OCI-LY7 (cell line): ENCODE results near the gene YPEL3. TPM values are rescaled to one million over a fixed set of nuclear protein-coding genes. Genes with fewer than 3 reads are reported as not detected.

ENCODE experiments used
- BruUV-seq: library from RNA; stranded (reverse); fragments of 400-500 nt; replicated peaks from 2 replicates; lab custom pipeline; 2021; lab: Mats Ljungman, UMichigan
- CTCF ChIA-PET: fragments of 300-600 bp; sonication (Branson Sonifier 250); formaldehyde crosslinking; loops from one replicate; lab custom pipeline; 2022; ENCODE audit warnings: antibody characterized with exemption; ENCODE audit not compliant: unreplicated experiment; lab: Charles Lee
- POLR2A ChIA-PET: fragments of 300-600 bp; sonication (Branson Sonifier 250); formaldehyde crosslinking; loops from one replicate; lab custom pipeline; 2022; ENCODE audit warnings: antibody characterized with exemption; lab: Charles Lee
- DNase-seq: peaks from one replicate; pipeline ENCODE4 v3.0.0-alpha.2; 2015; ENCODE audit warnings: low spot score
- H2AFZ ChIP-seq: fragments of 200-600 bp; sonication (generic), shearing (Covaris generic); 2 replicates; pipeline ENCODE4 v1.6.1; 2014; ENCODE audit warnings: mild to moderate bottlenecking, antibody characterized with exemption, low read length, moderate library complexity
- H3K27ac ChIP-seq: fragments of 200-600 bp; sonication (generic); 2 replicates; pipeline ENCODE4 v1.5.1; 2014; ENCODE audit warnings: mixed run types, low read depth, mild to moderate bottlenecking, moderate library complexity, low read length, inconsistent platforms; ENCODE audit not compliant: poor library complexity, severe bottlenecking
- H3K36me3 ChIP-seq: fragments of 200-600 bp; sonication (generic); 2 replicates; pipeline ENCODE4 v1.6.1; 2014; ENCODE audit warnings: mild to moderate bottlenecking, antibody characterized with exemption, low read length, moderate library complexity, mixed read lengths; ENCODE audit not compliant: insufficient read depth
- H3K4me1 ChIP-seq: fragments of 200-600 bp; sonication (generic); 2 replicates; pipeline ENCODE4 v1.5.1; 2014; ENCODE audit warnings: mild to moderate bottlenecking, low read length; ENCODE audit not compliant: insufficient read depth, poor library complexity, severe bottlenecking
- H3K4me2 ChIP-seq: fragments of 200-600 bp; sonication (generic); 2 replicates; pipeline ENCODE4 v1.6.1; 2014; ENCODE audit warnings: mild to moderate bottlenecking, low read length
- H3K4me3 ChIP-seq: fragments of 200-600 bp; sonication (generic); 2 replicates; pipeline ENCODE4 v1.5.1; 2014; ENCODE audit warnings: mild to moderate bottlenecking, low read depth, low read length; ENCODE audit not compliant: poor library complexity, severe bottlenecking
- H3K79me2 ChIP-seq: fragments of 200-600 bp; sonication (generic); 2 replicates; pipeline ENCODE4 v1.6.1; 2016; ENCODE audit warnings: low read depth, mild to moderate bottlenecking, low read length, moderate library complexity, mixed read lengths; ENCODE audit not compliant: insufficient read depth
- H3K9me2 ChIP-seq: fragments of 200-600 bp; sonication (generic); 2 replicates; pipeline ENCODE4 v1.6.1; 2016; ENCODE audit warnings: mild to moderate bottlenecking, low read length, mixed read lengths; ENCODE audit not compliant: insufficient read depth
- H3K9me3 ChIP-seq: fragments of 200-600 bp; sonication (generic); 2 replicates; pipeline ENCODE4 v1.6.1; 2014; ENCODE audit warnings: mild to moderate bottlenecking, mixed run types, low read length, mixed read lengths
- H4K20me1 ChIP-seq: fragments of 200-600 bp; sonication (generic); 2 replicates; pipeline ENCODE4 v1.6.1; 2014; ENCODE audit warnings: mild to moderate bottlenecking, antibody characterized with exemption, low read length, moderate library complexity, mixed read lengths; ENCODE audit not compliant: insufficient read depth
- CTCF ChIP-seq: fragments of 200-600 bp; sonication (generic); conservative IDR thresholded peaks from 2 replicates; pipeline ENCODE4 v1.5.1; 2014; ENCODE audit warnings: mild to moderate bottlenecking, antibody characterized with exemption, low read length, moderate library complexity, mixed read lengths
- EZH2phosphoT487 ChIP-seq: fragments of 200-600 bp; sonication (generic); IDR thresholded peaks from 2 replicates; pipeline ENCODE4 v1.6.1; 2018; ENCODE audit warnings: low read depth, borderline replicate concordance, mild to moderate bottlenecking, mixed run types, antibody characterized with exemption, low read length, moderate library complexity, mixed read lengths
- intact Hi-C: fragments of 100-400 bp; cut with micrococcal nuclease; formaldehyde crosslinking; loops from one replicate; pipeline ENCODE4 v1.10.0; 2022; ENCODE audit not compliant: unreplicated experiment
- total RNA-seq, 2 experiments: library from RNA; depleted of rRNA in 1 of 2; stranded (reverse); fragments of >200 nt in 1 of 2; shearing (Covaris generic) in 1 of 2; gene quantifications; 2 replicates each; pipeline ENCODE4 v1.2.3, GENCODE V29; 2014 to 2022

YPEL3 gene
- total RNA-seq, 2 experiments from 2014 or later = 17.5 to 34.5 TPM

GRCh38 chr16:30139583-30140481 lies 43.8 kb upstream of the YPEL3 start:
- H2AFZ ChIP-seq = peak overlapping the region; percentile 79
- TF ChIP-seq EZH2phosphoT487 = no peak
- no peak for TF ChIP-seq CTCF
- H3K79me2 ChIP-seq = no peaks in the 10 kb centered on the region
- intact Hi-C loops = no loop called here
- H3K4me1 ChIP-seq = peaks cover 14% of the 10 kb centered on the region
- no TSS peak for BruUV-seq
- H3K27ac ChIP-seq = no peak overlapping the region
- no peaks in the 10 kb centered on the region for H3K36me3 ChIP-seq
- ChIA-PET CTCF (no interaction called here), POLR2A (interaction anchor here (1.0 to 1.4 kb wide), 2 partner anchors 20 to 25 kb away, joined by 3 to 4 read pairs; no protein-coding TSS in a partner anchor)
- peak overlapping the region; percentile 8; the same call in 1 of the 2 replicates for H3K4me2 ChIP-seq
- no peak overlapping the region for H3K4me3 ChIP-seq
- no peaks in the 10 kb centered on the region for H3K9me3 ChIP-seq
- H4K20me1 ChIP-seq = no peaks in the 10 kb centered on the region
- no peaks in the 10 kb centered on the region for H3K9me2 ChIP-seq
- DNase-seq = no peak

GRCh38 chr16:30137897-30138296 lies 41.9 kb upstream of the YPEL3 start:
- BruUV-seq = no TSS peak
- H3K27ac ChIP-seq = no peak overlapping the region
- no peak for DNase-seq
- no peaks in the 10 kb centered on the region for H3K9me3 ChIP-seq
- H3K4me1 ChIP-seq = peaks cover 9% of the 10 kb centered on the region
- no peak overlapping the region for H3K4me2 ChIP-seq
- ChIA-PET POLR2A (no interaction called here), CTCF (no interaction called here)
- H2AFZ ChIP-seq = no peak overlapping the region
- H4K20me1 ChIP-seq = no peaks in the 10 kb centered on the region
- H3K9me2 ChIP-seq = no peaks in the 10 kb centered on the region
- no peaks in the 10 kb centered on the region for H3K36me3 ChIP-seq
- TF ChIP-seq CTCF (no peak), EZH2phosphoT487 (no peak)
- H3K4me3 ChIP-seq = no peak overlapping the region
- no peaks in the 10 kb centered on the region for H3K79me2 ChIP-seq
- intact Hi-C loops = no loop called here
